BLaER1 treated with 17β-estradiol and CSF1 and Interleukin-3, amounts not matched to agents 10 nM and 100 nM (cell line): Measurements from ENCODE around the gene PRMT9.

Experiments used
- H3K27ac ChIP-seq, 11 experiments: shearing (Covaris generic); formaldehyde crosslinking; 2 replicates each; pipeline ENCODE4 v1.8.1; 2022
- H3K27me3 ChIP-seq, 11 experiments: shearing (Covaris generic); formaldehyde crosslinking; 2 replicates each; pipeline ENCODE4 v1.8.1; 2022
- H3K36me3 ChIP-seq, 11 experiments: shearing (Covaris generic); formaldehyde crosslinking; 2 replicates each; pipeline ENCODE4 v1.8.1; 2022
- H3K4me1 ChIP-seq, 10 experiments: shearing (Covaris generic); formaldehyde crosslinking; 2 replicates each; pipeline ENCODE4 v1.8.1; 2022
- H3K4me2 ChIP-seq, 11 experiments: shearing (Covaris generic); formaldehyde crosslinking; 2 replicates each; pipeline ENCODE4 v1.8.1; 2022
- H3K4me3 ChIP-seq, 10 experiments: shearing (Covaris generic); formaldehyde crosslinking; 2 replicates each; pipeline ENCODE4 v1.8.1; 2022
- H3K9ac ChIP-seq, 11 experiments: shearing (Covaris generic); formaldehyde crosslinking; 2 replicates each; pipeline ENCODE4 v1.8.1; 2022
- H3K9me3 ChIP-seq, 11 experiments: shearing (Covaris generic); formaldehyde crosslinking; replicated peaks in 1 of 11; 2 replicates each; pipeline ENCODE4 v1.8.1; 2022
- H4K20me1 ChIP-seq, 11 experiments: shearing (Covaris generic); formaldehyde crosslinking; 2 replicates each; pipeline ENCODE4 v1.8.1; 2022
- Cebpa-rat ChIP-seq, 11 experiments: shearing (Covaris generic); IDR thresholded peaks; 2 replicates each; pipeline ENCODE4 v1.8.1; 2022

PRMT9 gene

DNA sequence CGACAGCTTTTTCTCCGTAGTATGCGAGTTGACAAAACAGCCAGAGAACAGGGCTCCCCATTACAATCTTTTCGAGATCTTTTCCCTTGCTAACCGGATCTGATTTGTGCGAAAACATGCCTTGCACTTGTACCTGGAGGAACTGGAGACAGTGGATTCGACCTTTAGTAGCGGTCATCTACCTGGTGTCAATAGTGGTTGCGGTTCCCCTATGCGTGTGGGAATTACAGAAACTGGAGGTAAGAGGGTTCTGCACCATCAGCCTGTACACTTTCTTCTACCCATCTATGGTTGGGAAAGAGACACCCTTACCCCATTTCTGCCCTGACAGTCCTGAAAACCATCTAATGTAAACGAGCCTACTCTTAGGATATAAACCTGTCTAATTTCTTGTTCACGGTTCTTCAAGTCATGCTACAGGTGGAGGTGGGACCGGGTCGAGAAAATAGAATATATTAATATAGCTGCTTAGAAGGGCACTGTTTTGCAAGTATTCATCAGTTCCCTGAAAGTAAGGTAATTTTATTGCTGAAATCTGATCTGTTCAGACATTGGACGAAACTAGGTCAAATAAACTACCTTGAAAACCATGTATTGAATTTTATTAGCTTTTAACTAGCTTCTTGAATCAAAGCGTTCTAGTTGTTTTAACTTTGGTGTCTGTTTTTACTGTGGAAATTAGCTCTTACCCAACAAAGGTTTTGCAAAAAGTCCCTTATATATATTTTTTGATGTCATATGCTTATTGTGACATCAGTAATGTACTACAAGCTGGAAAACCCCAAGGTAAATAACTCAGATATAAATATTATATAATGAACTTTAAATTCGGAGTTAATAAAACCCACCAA, 65.9 kb downstream of the PRMT9 start:
- H3K9me3 ChIP-seq = no peaks in the 10 kb centered on the region
- TF ChIP-seq Cebpa-rat (IDR thresholded peaks at IDR 0.05) = no peak
- H3K27me3 ChIP-seq = no peaks in the 10 kb centered on the region
- H3K4me3 ChIP-seq = peak overlapping the region; percentile 77 to 96 (median 85)
- H3K4me2 ChIP-seq = peak overlapping the region; percentile 82 to 96 (median 93)
- H3K27ac ChIP-seq = peak overlapping the region; percentile 73 to 87 (median 82)
- peaks cover 27 to 50% (median 37%) of the 10 kb centered on the region in 10 experiments for H3K4me1 ChIP-seq
- H3K36me3 ChIP-seq = peaks cover 21 to 40% (median 33%) of the 10 kb centered on the region in 11 experiments
- peaks cover 8 to 45% (median 27%) of the 10 kb centered on the region in 11 experiments; a peak in 14 of 22 replicates for H4K20me1 ChIP-seq
- peak overlapping the region; percentile 76 to 90 (median 84) for H3K9ac ChIP-seq

GRCh38 chr4:147617173-147617840, 66.7 kb downstream of the PRMT9 start, which contains the start of gene TMEM184C:
Gene TMEM184C (plus strand): TSS chr4:147617397. CDS start chr4:147617957, 560 bp downstream.
- TF ChIP-seq Cebpa-rat (IDR thresholded peaks at IDR 0.05) = no peak
- Histone ChIP-seq H3K36me3 (peaks cover 14 to 33% (median 26%) of the 10 kb centered on the region in 11 experiments; a peak in 21 of 22 replicates), H3K4me1 (peaks cover 27 to 50% (median 37%) of the 10 kb centered on the region in 10 experiments), H3K4me2 (peak within 1 kb of the TSS; percentile 82 to 96 (median 93)), H3K9me3 (no peaks in the 10 kb centered on the region), H3K27me3 (no peaks in the 10 kb centered on the region), H3K27ac (peak within 1 kb of the TSS; percentile 73 to 87 (median 82)), H4K20me1 (peaks cover 8 to 37% (median 22%) of the 10 kb centered on the region in 11 experiments; a peak in 13 of 22 replicates), H3K9ac (peak within 1 kb of the TSS; percentile 76 to 90 (median 84)), H3K4me3 (peak within 1 kb of the TSS; percentile 77 to 96 (median 85))

DNA sequence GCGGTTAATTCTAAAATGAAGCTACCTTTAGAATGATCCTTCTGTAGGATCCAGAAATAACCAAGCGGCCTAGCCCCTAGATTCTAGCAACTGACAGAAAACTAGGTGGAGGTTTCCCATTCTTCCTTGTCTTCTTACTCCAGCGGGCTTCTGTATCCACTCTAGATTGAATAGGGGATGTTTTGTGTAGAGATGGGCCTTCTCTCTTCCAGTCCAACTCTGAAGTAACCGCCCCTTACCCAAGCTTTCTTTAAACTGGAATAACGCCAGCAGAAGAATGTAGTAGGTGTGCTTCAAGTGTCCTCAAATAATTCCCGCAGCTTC, 67.2 kb downstream of the PRMT9 start:
- peak overlapping the region in 5 of 11 experiments; percentile 82 to 88 (median 87); a peak in 7 of 22 replicates for H3K9ac ChIP-seq
- peaks cover 9 to 28% (median 23%) of the 10 kb centered on the region in 11 experiments; a peak in 20 of 22 replicates for H3K36me3 ChIP-seq
- peak overlapping the region in 1 of 11 experiments; percentile 79; a peak in 1 of 22 replicates for H3K27ac ChIP-seq
- H3K4me1 ChIP-seq = peaks cover 27 to 46% (median 37%) of the 10 kb centered on the region in 10 experiments
- no peaks in the 10 kb centered on the region for H3K9me3 ChIP-seq
- peak overlapping the region; percentile 68 to 96 (median 79) for H3K4me2 ChIP-seq
- TF ChIP-seq Cebpa-rat (IDR thresholded peaks at IDR 0.05) = no peak
- H4K20me1 ChIP-seq = peaks cover 6 to 32% (median 18%) of the 10 kb centered on the region in 11 experiments; a peak in 13 of 22 replicates
- H3K27me3 ChIP-seq = no peaks in the 10 kb centered on the region
- H3K4me3 ChIP-seq = peak overlapping the region; percentile 77 to 96 (median 85)

- Histone ChIP-seq H4K20me1 (no peaks in the 10 kb centered on the region), H3K9me3 (no peaks in the 10 kb centered on the region), H3K4me3 (no peak overlapping the region), H3K27me3 (no peaks in the 10 kb centered on the region), H3K36me3 (no peaks in the 10 kb centered on the region), H3K4me1 (no peaks in the 10 kb centered on the region), H3K9ac (no peak overlapping the region), H3K4me2 (no peak overlapping the region), H3K27ac (no peak overlapping the region)
- TF ChIP-seq Cebpa-rat (IDR thresholded peaks at IDR 0.05) = no peak
These were observed 73.3 kb downstream of the PRMT9 start for GRCh38 chr4:147610686-147611085.

- no peak for TF ChIP-seq Cebpa-rat (IDR thresholded peaks at IDR 0.05)
- H3K4me2 ChIP-seq = no peak overlapping the region
- no peak overlapping the region for H3K4me3 ChIP-seq
- H3K4me1 ChIP-seq = no peaks in the 10 kb centered on the region
- H3K27me3 ChIP-seq = no peaks in the 10 kb centered on the region
- H4K20me1 ChIP-seq = no peaks in the 10 kb centered on the region
- no peak overlapping the region for H3K9ac ChIP-seq
- no peak overlapping the region for H3K27ac ChIP-seq
- no peaks in the 10 kb centered on the region for H3K9me3 ChIP-seq
- H3K36me3 ChIP-seq = no peaks in the 10 kb centered on the region
These were observed 76.5 kb downstream of the PRMT9 start for GRCh38 chr4:147607471-147607870.

DNA sequence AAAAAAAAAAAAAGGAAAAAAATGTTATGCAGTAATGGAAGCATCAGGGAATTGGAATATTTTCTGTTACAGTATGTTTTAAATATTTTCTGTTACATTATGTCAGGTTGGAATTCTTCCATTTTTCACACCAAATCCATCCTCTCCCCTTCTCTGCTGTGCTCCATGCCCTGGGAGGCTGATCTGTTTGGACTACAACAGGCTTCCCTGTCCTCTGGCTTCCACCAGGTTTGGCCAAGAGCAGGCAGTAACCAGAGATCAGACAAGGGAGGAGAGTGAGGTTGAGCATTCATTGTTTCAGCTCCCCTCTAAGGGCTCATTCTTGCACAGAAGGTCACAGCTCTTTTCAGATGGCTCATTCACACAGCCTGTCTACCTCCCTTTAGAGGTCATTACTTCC, 78.5 kb downstream of the PRMT9 start:
- Histone ChIP-seq H3K36me3 (no peaks in the 10 kb centered on the region), H3K27me3 (no peaks in the 10 kb centered on the region), H3K4me2 (no peak overlapping the region), H3K4me3 (no peak overlapping the region), H4K20me1 (no peaks in the 10 kb centered on the region), H3K27ac (no peak overlapping the region), H3K9me3 (no peaks in the 10 kb centered on the region), H3K4me1 (no peaks in the 10 kb centered on the region), H3K9ac (no peak overlapping the region)
- no peak for TF ChIP-seq Cebpa-rat (IDR thresholded peaks at IDR 0.05)

GRCh38 chr4:147599769-147600168, 84.2 kb downstream of the PRMT9 start:
- Histone ChIP-seq H3K4me3 (no peak overlapping the region), H3K4me2 (no peak overlapping the region), H3K27ac (no peak overlapping the region), H4K20me1 (no peaks in the 10 kb centered on the region), H3K9ac (no peak overlapping the region), H3K4me1 (no peaks in the 10 kb centered on the region), H3K36me3 (no peaks in the 10 kb centered on the region), H3K9me3 (no peaks in the 10 kb centered on the region), H3K27me3 (no peaks in the 10 kb centered on the region)
- TF ChIP-seq Cebpa-rat (IDR thresholded peaks at IDR 0.05) = no peak

GRCh38 chr4:147599206-147599605, 84.8 kb downstream of the PRMT9 start:
- Histone ChIP-seq H3K9ac (no peak overlapping the region), H3K4me3 (no peak overlapping the region), H3K36me3 (no peaks in the 10 kb centered on the region), H3K9me3 (no peaks in the 10 kb centered on the region), H3K27me3 (no peaks in the 10 kb centered on the region), H3K27ac (no peak overlapping the region), H3K4me2 (no peak overlapping the region), H4K20me1 (no peaks in the 10 kb centered on the region), H3K4me1 (no peaks in the 10 kb centered on the region)
- TF ChIP-seq Cebpa-rat (IDR thresholded peaks at IDR 0.05) = no peak

- TF ChIP-seq Cebpa-rat (IDR thresholded peaks at IDR 0.05) = no peak
- no peaks in the 10 kb centered on the region for H3K36me3 ChIP-seq
- H3K9me3 ChIP-seq = no peaks in the 10 kb centered on the region
- no peaks in the 10 kb centered on the region for H4K20me1 ChIP-seq
- H3K27me3 ChIP-seq = no peaks in the 10 kb centered on the region
- no peak overlapping the region for H3K27ac ChIP-seq
- no peak overlapping the region for H3K9ac ChIP-seq
- no peak overlapping the region for H3K4me3 ChIP-seq
- H3K4me1 ChIP-seq = no peaks in the 10 kb centered on the region
- no peak overlapping the region for H3K4me2 ChIP-seq
These were observed 86.4 kb downstream of the PRMT9 start for GRCh38 chr4:147597561-147597960.
